GM12891 (cell line): ENCODE results near the gene POMGNT2. TPM values are rescaled to one million over a fixed set of nuclear protein-coding genes. Genes with fewer than 3 reads are reported as not detected.

Experiments
- DNase-seq: peaks from one replicate; pipeline ENCODE4 v3.0.0; 2011; ENCODE audit warnings: low spot score; ENCODE audit not compliant: insufficient read length
- FAIRE-seq: peaks from 2 replicates; lab custom pipeline; 2011; peaks lifted over from hg19 to GRCh38; lab: Jason Lieb, UNC
- PAX5 ChIP-seq: IDR thresholded peaks from 2 replicates; pipeline ENCODE4 v1.6.1; 2011; ENCODE audit warnings: low read length, moderate library complexity, mild to moderate bottlenecking; ENCODE audit not compliant: insufficient read depth, severe bottlenecking
- POLR2A ChIP-seq: IDR thresholded peaks from 2 replicates; pipeline ENCODE4 v1.6.1; 2011; ENCODE audit warnings: low read depth, low read length, control low read depth
- POLR2AphosphoS5 ChIP-seq: IDR thresholded peaks from 2 replicates; pipeline ENCODE4 v1.6.1; 2011; ENCODE audit warnings: low read depth, low read length, control low read depth
- POU2F2 ChIP-seq: IDR thresholded peaks from 2 replicates; pipeline ENCODE4 v1.6.1; 2011; ENCODE audit warnings: low read depth, mild to moderate bottlenecking, control low read depth, low read length, moderate library complexity
- SPI1 ChIP-seq: IDR thresholded peaks from 2 replicates; pipeline ENCODE4 v1.6.1; 2011; ENCODE audit warnings: low read depth, low read length, control low read depth
- TAF1 ChIP-seq: IDR thresholded peaks from 2 replicates; pipeline ENCODE4 v1.6.1; 2011; ENCODE audit warnings: low read depth, low read length, control low read depth
- polyA plus RNA-seq: library from polyadenylated mRNA; unstranded; fragments of >200 nt; gene quantifications from one replicate; pipeline ENCODE4 v1.2.1, GENCODE V29; 2012; ENCODE audit warnings: low read depth, missing spikeins, inconsistent platforms; ENCODE audit not compliant: missing spikeins

The POMGNT2 gene
- polyA plus RNA-seq = 0.08 TPM

GRCh38 chr3:43105596-43106292 lies at the start of gene POMGNT2:
Gene POMGNT2, minus strand, starts transcription at chr3:43106079. Its CDS starts 24,648 bp downstream, at chr3:43081431.
- TF ChIP-seq POU2F2 (no peak), POLR2A (no peak), PAX5 (no peak), SPI1 (no peak), POLR2AphosphoS5 (no peak), TAF1 (no peak)
- peak; percentile 86 for DNase-seq
- FAIRE-seq = peak; percentile 89

- TF ChIP-seq PAX5 (no peak), SPI1 (no peak), POLR2AphosphoS5 (no peak), TAF1 (no peak), POU2F2 (no peak)
- no peak for DNase-seq
- FAIRE-seq = no peak
These were observed 49.1 kb upstream of the POMGNT2 start for GRCh38 chr3:43154980-43155379.

GRCh38 chr3:43153216-43154083 lies 47.6 kb upstream of the POMGNT2 start:
- no peak for TF ChIP-seq PAX5
- TF ChIP-seq POLR2A = no peak
- TF ChIP-seq TAF1 = no peak
- no peak for TF ChIP-seq POLR2AphosphoS5
- TF ChIP-seq SPI1 = no peak
- no peak for TF ChIP-seq POU2F2
- FAIRE-seq = no peak
- no peak for DNase-seq

- FAIRE-seq (no peak), DNase-seq (no peak)
- no peak for TF ChIP-seq TAF1
- TF ChIP-seq SPI1 = no peak
- TF ChIP-seq POLR2A = no peak
- TF ChIP-seq POLR2AphosphoS5 = no peak
- TF ChIP-seq POU2F2 = no peak
- TF ChIP-seq PAX5 = no peak
These were observed 46.8 kb upstream of the POMGNT2 start for GRCh38 chr3:43152649-43153048.

GRCh38 chr3:43148033-43148432 lies 42.2 kb upstream of the POMGNT2 start:
- DNase-seq (no peak), FAIRE-seq (no peak)
- TF ChIP-seq POLR2AphosphoS5 = no peak
- no peak for TF ChIP-seq POU2F2
- TF ChIP-seq SPI1 = no peak
- TF ChIP-seq POLR2A = no peak
- no peak for TF ChIP-seq TAF1
- TF ChIP-seq PAX5 = no peak

- no peak for FAIRE-seq
- DNase-seq = no peak
- TF ChIP-seq POLR2A = no peak
- no peak for TF ChIP-seq SPI1
- TF ChIP-seq TAF1 = no peak
- TF ChIP-seq POLR2AphosphoS5 = no peak
- TF ChIP-seq POU2F2 = no peak
- TF ChIP-seq PAX5 = no peak
These were observed 40.7 kb upstream of the POMGNT2 start for GRCh38 chr3:43146599-43146998.

- FAIRE-seq = no peak
- TF ChIP-seq SPI1 = no peak
- TF ChIP-seq POLR2A = no peak
- TF ChIP-seq POU2F2 = no peak
- TF ChIP-seq TAF1 = no peak
- no peak for TF ChIP-seq PAX5
- TF ChIP-seq POLR2AphosphoS5 = no peak
- no peak for DNase-seq
These were observed 39.0 kb upstream of the POMGNT2 start for GRCh38 chr3:43144761-43145490.

- FAIRE-seq (no peak), DNase-seq (no peak)
- TF ChIP-seq POLR2A = no peak
- no peak for TF ChIP-seq SPI1
- no peak for TF ChIP-seq PAX5
- TF ChIP-seq TAF1 = no peak
- TF ChIP-seq POLR2AphosphoS5 = no peak
- TF ChIP-seq POU2F2 = no peak
These were observed 36.6 kb upstream of the POMGNT2 start for GRCh38 chr3:43142472-43142871.
